ENCODE data around the gene DSCAML1.

DSCAML1 gene

DNA sequence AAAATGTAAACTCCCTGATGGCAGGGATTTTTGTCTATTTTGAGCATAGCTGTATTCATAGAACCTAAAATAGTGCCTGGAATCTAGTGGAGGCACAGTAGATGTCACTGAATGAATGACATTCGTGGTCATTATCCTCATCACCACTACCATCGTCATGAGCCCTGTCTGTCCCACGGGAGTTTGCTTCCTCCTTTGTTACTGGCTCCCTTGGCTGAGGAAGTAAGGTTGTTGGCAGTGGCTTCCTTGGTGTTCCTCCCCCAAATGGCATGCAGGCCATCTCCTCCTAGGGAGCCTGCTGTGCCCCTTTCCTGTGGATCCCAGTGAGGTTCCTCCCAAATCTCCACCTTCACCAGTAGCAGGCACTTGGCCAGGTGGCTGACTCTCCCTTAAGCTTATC lies 286.4 kb downstream of the DSCAML1 start:
- H3K9ac ChIP-seq (ENCODE audit: low read length), result no peak overlapping the region
- H3K9me3 ChIP-seq (ENCODE audit: low read length), result no peaks in the 10 kb centered on the region
- H3K4me1 ChIP-seq (ENCODE audit: insufficient read depth, low read length, severe bottlenecking), result no peaks in the 10 kb centered on the region
- H3K27ac ChIP-seq (ENCODE audit: low read depth, low read length, poor library complexity, severe bottlenecking), result no peak overlapping the region
- no peak overlapping the region for H3K4me3 ChIP-seq (ENCODE audit: low read depth, low read length, poor library complexity, severe bottlenecking)
- H3K36me3 ChIP-seq (ENCODE audit: insufficient read depth, low read length), result no peaks in the 10 kb centered on the region
- H3K79me2 ChIP-seq (ENCODE audit: insufficient read depth, low read length), result no peaks in the 10 kb centered on the region
- no peaks in the 10 kb centered on the region for H4K20me1 ChIP-seq (ENCODE audit: insufficient read depth, low read length)
- H3F3A ChIP-seq (ENCODE audit: insufficient read depth, low read length), result no peaks in the 10 kb centered on the region
- no peaks in the 10 kb centered on the region for H3K27me3 ChIP-seq (ENCODE audit: insufficient read depth, low read length)
- no peak overlapping the region for H2AFZ ChIP-seq (ENCODE audit: low read length)
- no peak for TF ChIP-seq EZH2 (IDR thresholded peaks at IDR 0.05; ENCODE audit: borderline replicate concordance, low read length)
- TF ChIP-seq, protein P1, sequence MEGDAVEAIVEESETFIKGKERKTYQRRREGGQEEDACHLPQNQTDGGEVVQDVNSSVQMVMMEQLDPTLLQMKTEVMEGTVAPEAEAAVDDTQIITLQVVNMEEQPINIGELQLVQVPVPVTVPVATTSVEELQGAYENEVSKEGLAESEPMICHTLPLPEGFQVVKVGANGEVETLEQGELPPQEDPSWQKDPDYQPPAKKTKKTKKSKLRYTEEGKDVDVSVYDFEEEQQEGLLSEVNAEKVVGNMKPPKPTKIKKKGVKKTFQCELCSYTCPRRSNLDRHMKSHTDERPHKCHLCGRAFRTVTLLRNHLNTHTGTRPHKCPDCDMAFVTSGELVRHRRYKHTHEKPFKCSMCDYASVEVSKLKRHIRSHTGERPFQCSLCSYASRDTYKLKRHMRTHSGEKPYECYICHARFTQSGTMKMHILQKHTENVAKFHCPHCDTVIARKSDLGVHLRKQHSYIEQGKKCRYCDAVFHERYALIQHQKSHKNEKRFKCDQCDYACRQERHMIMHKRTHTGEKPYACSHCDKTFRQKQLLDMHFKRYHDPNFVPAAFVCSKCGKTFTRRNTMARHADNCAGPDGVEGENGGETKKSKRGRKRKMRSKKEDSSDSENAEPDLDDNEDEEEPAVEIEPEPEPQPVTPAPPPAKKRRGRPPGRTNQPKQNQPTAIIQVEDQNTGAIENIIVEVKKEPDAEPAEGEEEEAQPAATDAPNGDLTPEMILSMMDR (IDR thresholded peaks at IDR 0.05; ENCODE audit: low read length), result no peak
- no peak overlapping the region for H3K4me2 ChIP-seq (ENCODE audit: low read length)
- H3K9me2 ChIP-seq (ENCODE audit: low read depth, low read length), result no peaks in the 10 kb centered on the region

DNA sequence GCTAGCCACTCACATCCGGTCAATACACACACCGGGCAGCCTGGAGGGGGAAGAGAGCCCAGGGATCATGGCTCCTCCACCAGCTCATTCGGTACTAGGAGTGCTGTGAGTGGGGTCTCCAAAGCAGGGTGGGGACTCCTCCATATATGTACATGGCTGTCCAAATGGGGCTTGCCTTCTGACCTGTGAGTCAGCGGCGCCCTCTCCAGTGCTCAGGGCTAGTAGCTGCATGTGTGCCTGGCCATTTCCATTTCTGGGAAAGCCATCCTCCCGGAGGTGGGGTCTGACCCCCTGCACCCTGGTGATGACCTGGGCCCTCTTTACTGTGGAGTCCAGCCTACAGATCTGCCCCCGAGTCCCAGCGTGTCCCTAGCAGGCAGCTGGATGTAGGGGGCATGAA lies 287.5 kb downstream of the DSCAML1 start:
- Histone ChIP-seq H3K4me1 (ENCODE audit: insufficient read depth, low read length, severe bottlenecking) (no peaks in the 10 kb centered on the region), H3K27ac (ENCODE audit: low read depth, low read length, poor library complexity, severe bottlenecking) (no peak overlapping the region), H3F3A (ENCODE audit: insufficient read depth, low read length) (no peaks in the 10 kb centered on the region), H3K36me3 (ENCODE audit: insufficient read depth, low read length) (no peaks in the 10 kb centered on the region), H3K9ac (ENCODE audit: low read length) (no peak overlapping the region), H3K9me3 (ENCODE audit: low read length) (no peaks in the 10 kb centered on the region), H3K9me2 (ENCODE audit: low read depth, low read length) (no peaks in the 10 kb centered on the region), H3K4me2 (ENCODE audit: low read length) (no peak overlapping the region), H3K27me3 (ENCODE audit: insufficient read depth, low read length) (no peaks in the 10 kb centered on the region), H3K4me3 (ENCODE audit: low read depth, low read length, poor library complexity, severe bottlenecking) (no peak overlapping the region), H4K20me1 (ENCODE audit: insufficient read depth, low read length) (no peaks in the 10 kb centered on the region), H2AFZ (ENCODE audit: low read length) (no peak overlapping the region), H3K79me2 (ENCODE audit: insufficient read depth, low read length) (no peaks in the 10 kb centered on the region)
- TF ChIP-seq EZH2 (IDR thresholded peaks at IDR 0.05; ENCODE audit: borderline replicate concordance, low read length), result no peak
- TF ChIP-seq, protein P1 (IDR thresholded peaks at IDR 0.05; ENCODE audit: low read length), result no peak

DNA sequence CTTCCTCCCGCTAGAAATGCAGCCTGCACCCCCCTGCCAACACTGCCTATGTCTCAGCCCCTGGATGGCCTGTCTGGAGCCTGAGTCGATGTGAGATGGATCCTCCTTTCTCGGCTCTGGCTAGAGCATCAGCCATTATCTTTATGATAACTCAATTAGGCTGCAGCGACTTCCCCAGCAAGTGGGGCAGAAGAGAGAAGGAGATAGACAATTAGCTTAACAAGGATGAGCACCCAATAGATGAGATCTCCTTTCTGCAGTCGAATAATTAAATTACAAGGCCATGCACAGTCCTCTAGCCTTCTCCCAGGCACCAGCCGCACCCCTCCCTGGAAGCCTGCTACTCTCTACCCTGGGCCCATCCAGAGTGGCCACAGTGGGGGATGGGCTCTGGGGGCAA lies 290.0 kb downstream of the DSCAML1 start:
- no peak overlapping the region for H3K9ac ChIP-seq (ENCODE audit: low read length)
- no peak overlapping the region for H3K4me3 ChIP-seq (ENCODE audit: low read depth, low read length, poor library complexity, severe bottlenecking)
- H3K9me2 ChIP-seq (ENCODE audit: low read depth, low read length), result no peaks in the 10 kb centered on the region
- no peak overlapping the region for H3K4me2 ChIP-seq (ENCODE audit: low read length)
- no peaks in the 10 kb centered on the region for H3K4me1 ChIP-seq (ENCODE audit: insufficient read depth, low read length, severe bottlenecking)
- no peaks in the 10 kb centered on the region for H4K20me1 ChIP-seq (ENCODE audit: insufficient read depth, low read length)
- H3F3A ChIP-seq (ENCODE audit: insufficient read depth, low read length), result no peaks in the 10 kb centered on the region
- H3K27me3 ChIP-seq (ENCODE audit: insufficient read depth, low read length), result no peaks in the 10 kb centered on the region
- H3K27ac ChIP-seq (ENCODE audit: low read depth, low read length, poor library complexity, severe bottlenecking), result no peak overlapping the region
- no peaks in the 10 kb centered on the region for H3K9me3 ChIP-seq (ENCODE audit: low read length)
- TF ChIP-seq, protein P1 (IDR thresholded peaks at IDR 0.05; ENCODE audit: low read length), result no peak
- TF ChIP-seq EZH2 (IDR thresholded peaks at IDR 0.05; ENCODE audit: borderline replicate concordance, low read length), result no peak
- no peaks in the 10 kb centered on the region for H3K36me3 ChIP-seq (ENCODE audit: insufficient read depth, low read length)
- no peak overlapping the region for H2AFZ ChIP-seq (ENCODE audit: low read length)
- no peaks in the 10 kb centered on the region for H3K79me2 ChIP-seq (ENCODE audit: insufficient read depth, low read length)

Measured in OCI-LY1 (cell line).